ENCODE data around the gene LIPH.
"Not testable (repeated sequence)": the region's sequence is repeated elsewhere in the genome, so short reads cannot be mapped to it uniquely, and the experiment has no call there.

The LIPH gene

DNA sequence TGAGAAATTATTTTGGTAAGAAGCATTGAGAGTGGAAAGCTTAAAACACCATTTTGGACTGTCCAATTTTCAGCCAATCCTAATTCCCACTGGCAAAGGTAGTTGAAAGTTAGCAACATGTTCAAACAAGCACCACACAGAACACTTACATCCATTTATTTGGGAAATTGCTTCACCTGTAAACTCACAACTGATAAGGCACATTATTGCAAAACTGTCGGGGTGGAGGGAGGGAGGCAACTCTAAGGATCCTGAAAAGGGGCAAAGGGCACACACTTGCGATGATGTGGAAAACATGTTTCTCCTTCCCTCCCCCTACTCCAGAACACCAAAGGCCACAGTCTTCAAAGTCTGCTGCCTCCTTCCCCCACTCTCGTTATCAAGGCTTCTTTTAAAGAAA, 62.9 kb downstream of the LIPH start:
- H3K27ac ChIP-seq: no peak overlapping the region
- no peak for TF ChIP-seq ZFX (IDR thresholded peaks at IDR 0.05; ENCODE audit: borderline replicate concordance)
- TF ChIP-seq, protein P1, sequence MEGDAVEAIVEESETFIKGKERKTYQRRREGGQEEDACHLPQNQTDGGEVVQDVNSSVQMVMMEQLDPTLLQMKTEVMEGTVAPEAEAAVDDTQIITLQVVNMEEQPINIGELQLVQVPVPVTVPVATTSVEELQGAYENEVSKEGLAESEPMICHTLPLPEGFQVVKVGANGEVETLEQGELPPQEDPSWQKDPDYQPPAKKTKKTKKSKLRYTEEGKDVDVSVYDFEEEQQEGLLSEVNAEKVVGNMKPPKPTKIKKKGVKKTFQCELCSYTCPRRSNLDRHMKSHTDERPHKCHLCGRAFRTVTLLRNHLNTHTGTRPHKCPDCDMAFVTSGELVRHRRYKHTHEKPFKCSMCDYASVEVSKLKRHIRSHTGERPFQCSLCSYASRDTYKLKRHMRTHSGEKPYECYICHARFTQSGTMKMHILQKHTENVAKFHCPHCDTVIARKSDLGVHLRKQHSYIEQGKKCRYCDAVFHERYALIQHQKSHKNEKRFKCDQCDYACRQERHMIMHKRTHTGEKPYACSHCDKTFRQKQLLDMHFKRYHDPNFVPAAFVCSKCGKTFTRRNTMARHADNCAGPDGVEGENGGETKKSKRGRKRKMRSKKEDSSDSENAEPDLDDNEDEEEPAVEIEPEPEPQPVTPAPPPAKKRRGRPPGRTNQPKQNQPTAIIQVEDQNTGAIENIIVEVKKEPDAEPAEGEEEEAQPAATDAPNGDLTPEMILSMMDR (IDR thresholded peaks at IDR 0.05): no peak

DNA sequence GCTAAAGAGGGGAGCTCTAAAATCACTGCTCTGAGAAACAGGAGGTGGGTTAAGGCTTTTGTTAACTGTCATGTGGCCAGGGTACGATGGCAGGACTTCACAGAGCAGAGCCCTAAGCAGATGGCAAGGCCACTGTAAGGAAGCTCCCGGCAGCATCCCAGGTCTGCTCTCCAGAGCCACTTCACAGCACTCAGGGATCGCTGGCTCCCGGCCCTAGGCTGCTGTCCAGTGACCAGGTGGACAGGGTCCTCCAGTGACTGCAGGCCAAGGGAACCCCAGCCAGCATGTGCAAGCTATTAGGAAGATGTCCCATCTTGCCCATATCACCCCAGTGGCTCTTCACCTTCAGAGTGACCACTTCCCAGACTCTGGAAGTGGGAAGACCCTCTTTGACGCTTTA, 63.9 kb downstream of the LIPH start:
- TF ChIP-seq, protein P1 (IDR thresholded peaks at IDR 0.05): no peak
- no peak for TF ChIP-seq ZFX (IDR thresholded peaks at IDR 0.05; ENCODE audit: borderline replicate concordance)

GRCh38 chr3:185486394-185486793, 66.0 kb downstream of the LIPH start:
- TF ChIP-seq, protein P1 (IDR thresholded peaks at IDR 0.05): no peak
- no peak for TF ChIP-seq ZFX (IDR thresholded peaks at IDR 0.05; ENCODE audit: borderline replicate concordance)
- H3K27ac ChIP-seq: no peak overlapping the region

More for the DNA sequence above, 63.9 kb downstream of the LIPH start:
- no peak overlapping the region for H3K27ac ChIP-seq

- TF ChIP-seq, protein P1 (IDR thresholded peaks at IDR 0.05): no peak
- no peak for TF ChIP-seq ZFX (IDR thresholded peaks at IDR 0.05; ENCODE audit: borderline replicate concordance)
Observed at GRCh38 chr3:185484296-185484695, 68.1 kb downstream of the LIPH start.

GRCh38 chr3:185479373-185479945, 72.9 kb downstream of the LIPH start:
- TF ChIP-seq, protein P1 (IDR thresholded peaks at IDR 0.05): no peak
- no peak for TF ChIP-seq ZFX (IDR thresholded peaks at IDR 0.05; ENCODE audit: borderline replicate concordance)
- no peak overlapping the region for H3K27ac ChIP-seq

More at GRCh38 chr3:185484296-185484695, 68.1 kb downstream of the LIPH start:
- no peak overlapping the region for H3K27ac ChIP-seq

DNA sequence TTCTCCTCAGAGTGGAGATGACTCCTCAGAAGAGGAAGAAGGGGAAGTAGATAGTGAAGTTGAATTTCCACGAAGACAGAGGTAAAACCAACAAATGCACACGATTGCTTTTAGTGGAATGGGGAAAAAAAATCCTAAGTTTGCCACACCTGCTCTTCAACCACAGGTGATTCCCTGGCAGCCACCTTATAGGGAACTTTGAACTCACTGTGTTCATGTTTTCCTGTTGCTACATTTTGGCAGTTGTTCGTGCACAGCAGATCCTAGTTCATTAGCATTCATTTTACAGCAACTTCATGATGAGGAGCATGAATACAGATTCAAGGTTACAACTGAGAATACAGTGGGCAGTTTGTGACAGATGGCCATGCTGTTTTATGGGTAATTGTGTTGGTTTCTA, 75.1 kb downstream of the LIPH start:
- TF ChIP-seq, protein P1 (IDR thresholded peaks at IDR 0.05): no peak
- no peak for TF ChIP-seq ZFX (IDR thresholded peaks at IDR 0.05; ENCODE audit: borderline replicate concordance)
- H3K27ac ChIP-seq: no peak overlapping the region

- H3K27ac ChIP-seq: not testable (repeated sequence)
Observed at GRCh38 chr3:185474922-185475321, 77.5 kb downstream of the LIPH start.

GRCh38 chr3:185473290-185473815, 79.0 kb downstream of the LIPH start:
- no peak overlapping the region for H3K27ac ChIP-seq
- TF ChIP-seq ZFX (IDR thresholded peaks at IDR 0.05; ENCODE audit: borderline replicate concordance): no peak
- TF ChIP-seq, protein P1 (IDR thresholded peaks at IDR 0.05): no peak
